HepG2 (cell line): ENCODE data around the gene IQCH. TPM values are rescaled to one million over a fixed set of nuclear protein-coding genes. Genes with fewer than 3 reads are reported as not detected.

ENCODE experiments used
- ATAC-seq: fragments of 200-7000 bp; cut with Tn5 transposase; 3 replicates; pipeline ENCODE4 v1.9.1; 2020; ENCODE audit warnings: mild to moderate bottlenecking, moderate library complexity
- BruUV-seq: library from RNA; stranded (reverse); fragments of 400-500 nt; replicated peaks from 2 replicates; lab custom pipeline; 2021; lab: Mats Ljungman, UMichigan
- CTCF ChIA-PET: fragments of 300-600 bp; formaldehyde crosslinking; extraction: SDS; loops from one replicate; lab custom pipeline; 2021; ENCODE audit warnings: low total read pairs, inconsistent platforms, low intra/inter-chr PET ratio; lab: Yijun Ruan, JAX
- POLR2A ChIA-PET: fragments of 350-600 bp; sonication (Branson Sonifier 250); formaldehyde crosslinking; loops from one replicate; lab custom pipeline; 2020; ENCODE audit warnings: antibody characterized with exemption, inconsistent platforms; lab: Yijun Ruan, JAX
- DNase-seq: peaks from one replicate; pipeline ENCODE4 v3.0.0-alpha.2; 2015; ENCODE audit warnings: low spot score
- FAIRE-seq: peaks from 3 replicates; lab custom pipeline; 2011; peaks lifted over from hg19 to GRCh38; lab: Jason Lieb, UNC
- H2AFZ ChIP-seq: one replicate; pipeline ENCODE4 v1.6.1; 2011; ENCODE audit warnings: low read length, inconsistent platforms
- H3K27ac ChIP-seq: fragments of 300-600 bp; 3 replicates; pipeline ENCODE4 v1.8.0; 2011; ENCODE audit warnings: mixed run types, mild to moderate bottlenecking, mixed read lengths, low read length, inconsistent platforms; ENCODE audit not compliant: insufficient read depth; ENCODE audit errors: extremely low read length
- H3K27me3 ChIP-seq, 2 experiments: fragments of 200-600 bp in 1 of 2; 2 replicates in 1 of 2; 3 replicates in 1 of 2; pipeline versions ENCODE4 v1.6.0 to v1.8.0; 2011; ENCODE audit warnings: low read length in 2 of 2, mild to moderate bottlenecking in 2 of 2, moderate library complexity in 2 of 2, inconsistent platforms in 1 of 2; ENCODE audit not compliant: insufficient read depth in 2 of 2, control insufficient read depth in 1 of 2
- H3K36me3 ChIP-seq, 2 experiments: fragments of 200-600 bp in 1 of 2; replicated peaks in 1 of 2; 2 replicates in 1 of 2; 3 replicates in 1 of 2; pipeline versions ENCODE4 v1.5.1 to v1.8.0; 2011; ENCODE audit warnings: low read length in 2 of 2, inconsistent platforms in 1 of 2; ENCODE audit not compliant: insufficient read depth in 2 of 2, control insufficient read depth in 1 of 2
- H3K4me1 ChIP-seq: 2 replicates; pipeline ENCODE4 v1.5.1; 2012; ENCODE audit warnings: low read length, inconsistent platforms; ENCODE audit not compliant: insufficient read depth
- H3K4me2 ChIP-seq: 2 replicates; pipeline ENCODE4 v1.6.0; 2011; ENCODE audit warnings: low read depth, low read length, inconsistent platforms
- H3K4me3 ChIP-seq, 3 experiments: fragments of 200-600 bp in 1 of 3; sonication (generic), shearing (Covaris generic) in 1 of 3; replicated peaks in 1 of 3; 2 replicates each; pipeline ENCODE4 v1.5.1; 2011 to 2016; ENCODE audit warnings: low read length in 3 of 3, inconsistent platforms in 2 of 3, low read depth in 2 of 3, mild to moderate bottlenecking in 2 of 3, control low read depth in 1 of 3, mixed read lengths in 1 of 3; ENCODE audit not compliant: insufficient read depth in 1 of 3
- H3K79me2 ChIP-seq: one replicate; pipeline ENCODE4 v1.6.1; 2011; ENCODE audit warnings: low read length, inconsistent platforms; ENCODE audit not compliant: insufficient read depth
- H3K9ac ChIP-seq: 2 replicates; pipeline ENCODE4 v1.6.0; 2011; ENCODE audit warnings: mild to moderate bottlenecking, low read depth, low read length, inconsistent platforms; ENCODE audit not compliant: insufficient read depth
- H3K9me3 ChIP-seq: 2 replicates; pipeline ENCODE4 v1.5.1; 2012; ENCODE audit warnings: mild to moderate bottlenecking, low read length
- H4K20me1 ChIP-seq: 2 replicates; pipeline ENCODE4 v1.6.0; 2011; ENCODE audit warnings: inconsistent platforms, mild to moderate bottlenecking, low read length, moderate library complexity; ENCODE audit not compliant: insufficient read depth
- ATF7 ChIP-seq, 2 experiments: fragments of 450-650 bp in 1 of 2; sonication (generic) in 1 of 2; formaldehyde crosslinking in 1 of 2; IDR thresholded peaks; 2 replicates each; pipeline versions ENCODE4 v1.4.0 to v1.6.1; 2016 to 2020; ENCODE audit warnings: antibody characterized with exemption in 1 of 2, mild to moderate bottlenecking in 1 of 2, missing genetic modification reagents in 1 of 2
- BHLHE40 ChIP-seq: IDR thresholded peaks from 2 replicates; pipeline ENCODE4 v1.6.1; 2011; ENCODE audit warnings: low read length, improper control_type of control experiment
- GMEB1 ChIP-seq: sonication (generic); formaldehyde crosslinking; IDR thresholded peaks from 2 replicates; pipeline ENCODE4 v1.5.1; 2020; ENCODE audit warnings: missing genetic modification reagents, mild to moderate bottlenecking, borderline replicate concordance
- ISX ChIP-seq: sonication (generic); formaldehyde crosslinking; conservative IDR thresholded peaks from 2 replicates; pipeline ENCODE4 v1.5.0; 2020; ENCODE audit warnings: missing genetic modification reagents
- NFIC ChIP-seq: IDR thresholded peaks from 2 replicates; pipeline ENCODE4 v1.6.1; 2012; ENCODE audit warnings: mild to moderate bottlenecking, low read length, inconsistent platforms
- NR2C2 ChIP-seq: sonication (generic); formaldehyde crosslinking; IDR thresholded peaks from 2 replicates; pipeline ENCODE4 v1.4.0; 2020; ENCODE audit warnings: missing genetic modification reagents, mild to moderate bottlenecking, moderate library complexity, borderline replicate concordance
- RFX3 ChIP-seq: IDR thresholded peaks from 2 replicates; pipeline ENCODE4 v1.6.1; 2016; ENCODE audit warnings: missing biosample characterization, missing genetic modification reagents
- SETDB1 ChIP-seq: sonication (generic); formaldehyde crosslinking; IDR thresholded peaks from 2 replicates; pipeline ENCODE4 v1.5.1; 2020; ENCODE audit warnings: missing genetic modification reagents, mild to moderate bottlenecking, borderline replicate concordance
- SP140L ChIP-seq: sonication (generic); formaldehyde crosslinking; IDR thresholded peaks from 2 replicates; pipeline ENCODE4 v1.4.0; 2020; ENCODE audit warnings: missing genetic modification reagents, borderline replicate concordance
- THAP11 ChIP-seq: IDR thresholded peaks from 2 replicates; pipeline ENCODE4 v1.6.1; 2016; ENCODE audit warnings: missing biosample characterization, missing genetic modification reagents
- TRIM24 ChIP-seq: sonication (generic); formaldehyde crosslinking; IDR thresholded peaks from 2 replicates; pipeline ENCODE4 v1.8.0; 2022; ENCODE audit warnings: mild to moderate bottlenecking, missing genetic modification reagents
- ZMYM2 ChIP-seq: sonication (generic); formaldehyde crosslinking; IDR thresholded peaks from 2 replicates; pipeline ENCODE4 v1.8.0; 2022; ENCODE audit warnings: mild to moderate bottlenecking, missing genetic modification reagents
- ZNF160 ChIP-seq: sonication (generic); formaldehyde crosslinking; IDR thresholded peaks from 2 replicates; pipeline ENCODE4 v1.8.0; 2022; ENCODE audit warnings: mild to moderate bottlenecking, inconsistent platforms, missing genetic modification reagents
- ZNF3 ChIP-seq: IDR thresholded peaks from 2 replicates; pipeline ENCODE4 v1.7.0; 2017; ENCODE audit warnings: inconsistent platforms
- WGBS: methylation state at CpG from one replicate; pipeline ENCODE4 v1.1.6; 2017; ENCODE audit warnings: low lambda C conversion rate; 5-methylcytosine and 5-hydroxymethylcytosine counted together
- in situ Hi-C: cut with HindIII; loops from 2 replicates; pipeline ENCODE4 v1.10.0; 2017; ENCODE audit warnings: low pct_unique_long_range_greater_than_20kb; ENCODE audit not compliant: extremely low pct_ligation_motif_present
- intact Hi-C: fragments of 100-400 bp; cut with micrococcal nuclease; formaldehyde crosslinking; loops from one replicate; pipeline ENCODE4 v1.10.0; 2022; ENCODE audit not compliant: unreplicated experiment
- polyA plus RNA-seq, 8 experiments: library from polyadenylated mRNA; depleted of rRNA in 3 of 8; stranded (reverse) in 7 of 8; unstranded in 1 of 8; fragments of >200 nt; fragmentation: Illumina TruSeq in 4 of 8; extraction: Trizol in 4 of 8; gene quantifications; 2 replicates each; pipeline versions ENCODE4 v1.2.1 to v1.2.3, GENCODE V29; 2011 to 2016; ENCODE audit warnings: low read depth in 4 of 8, missing spikeins in 1 of 8, mixed read lengths in 1 of 8; ENCODE audit not compliant: insufficient read depth in 1 of 8
- total RNA-seq, 5 experiments: library from RNA; depleted of rRNA; stranded (reverse); fragments of >200 nt; fragmentation: Illumina TruSeq; extraction: Trizol; gene quantifications; 2 replicates each; pipeline ENCODE4 v1.2.3, GENCODE V29; 2016; ENCODE audit warnings: low read depth in 1 of 5
- TF ChIP-seq, protein P1 (sequence below): sonication (generic); formaldehyde crosslinking; IDR thresholded peaks from one replicate; pipeline ENCODE4 v1.5.1; 2020; ENCODE audit warnings: mild to moderate bottlenecking, missing genetic modification reagents; ENCODE audit errors: not compliant biosample characterization

IQCH gene
- total and polyA plus RNA-seq, 2 of the 13 experiments (the other 11 are each of a cell fraction or from before 2014, with no cell fraction given): 0.16 to 0.55 TPM

DNA sequence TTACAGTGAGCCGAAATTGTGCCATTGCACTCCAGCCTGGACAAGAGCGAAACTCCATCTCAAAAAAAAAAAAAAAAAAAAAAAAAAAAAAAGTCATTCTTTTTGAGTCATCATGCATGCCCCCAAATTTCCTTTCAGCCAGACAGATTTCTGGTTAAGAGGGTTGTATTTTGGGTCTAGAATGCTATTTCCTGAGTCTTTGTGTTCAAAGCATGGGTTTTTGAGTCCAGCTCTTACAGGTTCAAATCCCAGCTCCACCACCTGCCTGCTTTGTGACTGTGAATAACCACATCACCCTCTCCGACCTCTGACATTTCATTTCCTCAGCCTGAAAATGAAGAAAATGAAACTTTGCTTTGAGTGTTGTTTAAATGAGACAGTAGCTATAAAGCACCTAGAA lies 257.0 kb downstream of the IQCH start:
- no peaks in the 10 kb centered on the region for H3K4me1 ChIP-seq
- FAIRE-seq: no peak
- H2AFZ ChIP-seq: no peak overlapping the region
- DNase-seq: no peak
- BruUV-seq: no TSS peak
- H3K9me3 ChIP-seq: no peaks in the 10 kb centered on the region
- H3K79me2 ChIP-seq: no peaks in the 10 kb centered on the region
- no peak for ATAC-seq
- no peaks in the 10 kb centered on the region for H4K20me1 ChIP-seq
- no peak overlapping the region for H3K9ac ChIP-seq
- POLR2A ChIA-PET: interaction anchor here (1.4 kb wide), 1 partner anchor 9 kb away, joined by 4 read pairs; the partner anchor contains the start of gene C15orf61
- 91% methylated on average over 3 of the region's 3 CpGs for WGBS
- intact Hi-C loops (no loop called here), in situ Hi-C loops (no loop called here)
- peaks cover 2 to 24% of the 10 kb centered on the region in 2 experiments; a peak in 2 of 5 replicates for H3K36me3 ChIP-seq
- H3K4me3 ChIP-seq: no peak overlapping the region
- H3K4me2 ChIP-seq: no peak overlapping the region
- CTCF ChIA-PET: no interaction called here
- H3K27ac ChIP-seq: no peak overlapping the region
- no peaks in the 10 kb centered on the region for H3K27me3 ChIP-seq
- TF ChIP-seq NFIC (no peak), ZNF3 (CRISPR knock-in tag) (no peak), THAP11 (CRISPR knock-in tag) (no peak), GMEB1 (no peak), SETDB1 (no peak), ZNF160 (CRISPR knock-in tag) (no peak), ZMYM2 (CRISPR knock-in tag) (no peak), BHLHE40 (no peak), SP140L (CRISPR knock-in tag) (no peak), TRIM24 (CRISPR knock-in tag) (no peak), ISX (CRISPR knock-in tag) (no peak), RFX3 (no peak), NR2C2 (CRISPR knock-in tag) (no peak), ATF7 (IDR thresholded peaks at IDR 0.05) (no peak), ATF7 (CRISPR knock-in tag; IDR thresholded peaks at IDR 0.05) (no peak)
- TF ChIP-seq, protein P1, sequence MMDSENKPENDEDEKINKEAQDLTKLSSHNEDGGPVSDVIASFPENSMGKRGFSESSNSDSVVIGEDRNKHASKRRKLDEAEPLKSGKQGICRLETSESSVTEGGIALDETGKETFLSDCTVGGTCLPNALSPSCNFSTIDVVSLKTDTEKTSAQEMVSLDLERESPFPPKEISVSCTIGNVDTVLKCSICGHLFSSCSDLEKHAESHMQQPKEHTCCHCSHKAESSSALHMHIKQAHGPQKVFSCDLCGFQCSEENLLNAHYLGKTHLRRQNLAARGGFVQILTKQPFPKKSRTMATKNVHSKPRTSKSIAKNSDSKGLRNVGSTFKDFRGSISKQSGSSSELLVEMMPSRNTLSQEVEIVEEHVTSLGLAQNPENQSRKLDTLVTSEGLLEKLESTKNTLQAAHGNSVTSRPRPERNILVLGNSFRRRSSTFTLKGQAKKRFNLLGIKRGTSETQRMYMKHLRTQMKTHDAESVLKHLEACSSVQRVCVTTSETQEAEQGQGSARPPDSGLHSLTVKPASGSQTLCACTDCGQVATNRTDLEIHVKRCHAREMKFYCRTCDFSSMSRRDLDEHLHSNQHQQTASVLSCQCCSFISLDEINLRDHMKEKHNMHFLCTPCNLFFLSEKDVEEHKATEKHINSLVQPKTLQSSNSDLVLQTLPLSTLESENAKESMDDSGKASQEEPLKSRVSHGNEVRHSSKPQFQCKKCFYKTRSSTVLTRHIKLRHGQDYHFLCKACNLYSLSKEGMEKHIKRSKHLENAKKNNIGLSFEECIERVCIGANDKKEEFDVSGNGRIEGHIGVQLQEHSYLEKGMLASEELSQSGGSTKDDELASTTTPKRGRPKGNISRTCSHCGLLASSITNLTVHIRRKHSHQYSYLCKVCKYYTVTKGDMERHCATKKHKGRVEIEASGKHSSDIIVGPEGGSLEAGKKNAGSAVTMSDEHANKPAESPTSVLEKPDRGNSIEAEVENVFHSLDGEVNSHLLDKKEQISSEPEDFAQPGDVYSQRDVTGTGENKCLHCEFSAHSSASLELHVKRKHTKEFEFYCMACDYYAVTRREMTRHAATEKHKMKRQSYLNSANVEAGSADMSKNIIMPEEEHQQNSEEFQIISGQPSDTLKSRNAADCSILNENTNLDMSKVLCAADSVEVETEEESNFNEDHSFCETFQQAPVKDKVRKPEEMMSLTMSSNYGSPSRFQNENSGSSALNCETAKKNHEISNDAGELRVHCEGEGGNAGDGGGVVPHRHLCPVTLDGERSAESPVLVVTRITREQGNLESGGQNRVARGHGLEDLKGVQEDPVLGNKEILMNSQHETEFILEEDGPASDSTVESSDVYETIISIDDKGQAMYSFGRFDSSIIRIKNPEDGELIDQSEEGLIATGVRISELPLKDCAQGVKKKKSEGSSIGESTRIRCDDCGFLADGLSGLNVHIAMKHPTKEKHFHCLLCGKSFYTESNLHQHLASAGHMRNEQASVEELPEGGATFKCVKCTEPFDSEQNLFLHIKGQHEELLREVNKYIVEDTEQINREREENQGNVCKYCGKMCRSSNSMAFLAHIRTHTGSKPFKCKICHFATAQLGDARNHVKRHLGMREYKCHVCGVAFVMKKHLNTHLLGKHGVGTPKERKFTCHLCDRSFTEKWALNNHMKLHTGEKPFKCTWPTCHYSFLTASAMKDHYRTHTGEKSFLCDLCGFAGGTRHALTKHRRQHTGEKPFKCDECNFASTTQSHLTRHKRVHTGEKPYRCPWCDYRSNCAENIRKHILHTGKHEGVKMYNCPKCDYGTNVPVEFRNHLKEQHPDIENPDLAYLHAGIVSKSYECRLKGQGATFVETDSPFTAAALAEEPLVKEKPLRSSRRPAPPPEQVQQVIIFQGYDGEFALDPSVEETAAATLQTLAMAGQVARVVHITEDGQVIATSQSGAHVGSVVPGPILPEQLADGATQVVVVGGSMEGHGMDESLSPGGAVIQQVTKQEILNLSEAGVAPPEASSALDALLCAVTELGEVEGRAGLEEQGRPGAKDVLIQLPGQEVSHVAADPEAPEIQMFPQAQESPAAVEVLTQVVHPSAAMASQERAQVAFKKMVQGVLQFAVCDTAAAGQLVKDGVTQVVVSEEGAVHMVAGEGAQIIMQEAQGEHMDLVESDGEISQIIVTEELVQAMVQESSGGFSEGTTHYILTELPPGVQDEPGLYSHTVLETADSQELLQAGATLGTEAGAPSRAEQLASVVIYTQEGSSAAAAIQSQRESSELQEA (CRISPR knock-in tag): no peak
